HCT116 (cell line): ENCODE measurements around the gene XAB2. TPM values are rescaled to one million over a fixed set of nuclear protein-coding genes. Genes with fewer than 3 reads are reported as not detected.

ENCODE experiments used
- ATAC-seq: fragments of 200-7000 bp; cut with Tn5 transposase; 2 replicates; pipeline ENCODE4 v1.9.1; 2020; ENCODE audit warnings: mild to moderate bottlenecking, moderate library complexity
- BruUV-seq: library from RNA; stranded (reverse); fragments of 400-500 nt; replicated peaks from 2 replicates; lab custom pipeline; 2021; lab: Mats Ljungman, UMichigan
- CTCF ChIA-PET: fragments of 300-600 bp; sonication (Branson Sonifier 250); formaldehyde crosslinking; loops from one replicate; lab custom pipeline; 2021; ENCODE audit warnings: antibody characterized with exemption; lab: Charles Lee
- POLR2A ChIA-PET: fragments of 300-600, 350-600 bp; sonication (Branson Sonifier 250); formaldehyde crosslinking; loops from one replicate; lab custom pipeline; 2021; ENCODE audit warnings: antibody characterized with exemption; lab: Charles Lee
- RAD21 ChIA-PET, 2 experiments: fragments of 300-600 bp; sonication (Branson Sonifier 250); formaldehyde crosslinking; loops; one replicate each; lab custom pipeline; 2023; ENCODE audit warnings: low total read pairs in 2 of 2; ENCODE audit not compliant: uncharacterized antibody in 2 of 2, unreplicated experiment in 2 of 2, low non-redundant PET in 1 of 2; lab: Charles Lee
- DNase-seq: peaks from one replicate; pipeline ENCODE4 v3.0.0-alpha.2; 2010; ENCODE audit warnings: low read depth, low spot score
- H2AFZ ChIP-seq: fragments of 200-600 bp; shearing (Covaris generic), sonication (generic); 2 replicates; pipeline ENCODE4 v1.6.1; 2017; ENCODE audit warnings: low read depth, mixed run types, mixed read lengths, antibody characterized with exemption, low read length; ENCODE audit not compliant: poor library complexity, severe bottlenecking
- H3K27ac ChIP-seq: 2 replicates; pipeline ENCODE4 v1.5.1; 2012; ENCODE audit warnings: low read depth, low read length
- H3K27me3 ChIP-seq: fragments of 200-600 bp; sonication (generic); 2 replicates; pipeline ENCODE4 v1.6.1; 2016; ENCODE audit warnings: mixed run types, low read length, mixed read lengths; ENCODE audit not compliant: insufficient read depth
- H3K36me3 ChIP-seq, 2 experiments: fragments of 200-500 bp in 1 of 2; fragments of 200-600 bp in 1 of 2; sonication (Bioruptor generic) in 1 of 2; sonication (generic) in 1 of 2; 2 replicates each; pipeline versions ENCODE4 v1.5.1 to v1.6.1; 2014 to 2016; ENCODE audit warnings: low read length in 2 of 2, inconsistent platforms in 1 of 2, mixed read lengths in 1 of 2, mixed run types in 1 of 2; ENCODE audit not compliant: insufficient read depth in 2 of 2, control insufficient read depth in 1 of 2
- H3K4me1 ChIP-seq, 2 experiments: fragments of 200-600 bp in 1 of 2; sonication (generic) in 1 of 2; 2 replicates each; pipeline versions ENCODE4 v1.5.1 to v1.6.1; 2012 to 2017; ENCODE audit warnings: low read length in 2 of 2, inconsistent platforms in 1 of 2, mild to moderate bottlenecking in 1 of 2, mixed read lengths in 1 of 2, mixed run types in 1 of 2, moderate library complexity in 1 of 2; ENCODE audit not compliant: insufficient read depth in 2 of 2, control insufficient read depth in 1 of 2
- H3K4me2 ChIP-seq: fragments of 200-600 bp; sonication (generic); 2 replicates; pipeline ENCODE4 v1.6.1; 2017; ENCODE audit warnings: mixed run types, low read length, mixed read lengths
- H3K4me3 ChIP-seq, 2 experiments: fragments of 200-600 bp in 1 of 2; sonication (generic) in 1 of 2; replicated peaks in 1 of 2; 2 replicates each; pipeline ENCODE4 v1.5.1; 2011 to 2016; ENCODE audit warnings: low read length in 2 of 2, control low read depth in 1 of 2, low read depth in 1 of 2, mild to moderate bottlenecking in 1 of 2, mixed read lengths in 1 of 2, mixed run types in 1 of 2
- H3K79me2 ChIP-seq: fragments of 200-600 bp; sonication (generic); 2 replicates; pipeline ENCODE4 v1.6.1; 2017; ENCODE audit warnings: mild to moderate bottlenecking, mixed run types, low read length, moderate library complexity, mixed read lengths; ENCODE audit not compliant: insufficient read depth
- H3K9ac ChIP-seq: fragments of 200-600 bp; sonication (generic); 2 replicates; pipeline ENCODE4 v1.6.1; 2016; ENCODE audit warnings: low read length, mixed read lengths
- H3K9me2 ChIP-seq: fragments of 200-600 bp; sonication (generic), shearing (Covaris generic); 2 replicates; pipeline ENCODE4 v1.6.1; 2017; ENCODE audit warnings: mixed run types, mild to moderate bottlenecking, moderate library complexity; ENCODE audit not compliant: insufficient read depth
- H3K9me3 ChIP-seq, 2 experiments: fragments of 200-500 bp in 1 of 2; fragments of 200-600 bp in 1 of 2; sonication (Bioruptor generic) in 1 of 2; sonication (generic) in 1 of 2; 2 replicates each; pipeline ENCODE4 v1.6.1; 2014 to 2017; ENCODE audit warnings: low read length in 2 of 2, mixed read lengths in 2 of 2, inconsistent platforms in 1 of 2, low read depth in 1 of 2, mild to moderate bottlenecking in 1 of 2, mixed run types in 1 of 2, moderate library complexity in 1 of 2; ENCODE audit not compliant: control insufficient read depth in 1 of 2, insufficient read depth in 1 of 2
- H4K20me1 ChIP-seq: fragments of 200-600 bp; sonication (generic), shearing (Covaris generic); 2 replicates; pipeline ENCODE4 v1.6.1; 2017; ENCODE audit warnings: mixed run types, mild to moderate bottlenecking, moderate library complexity; ENCODE audit not compliant: insufficient read depth
- CEBPB ChIP-seq: IDR thresholded peaks from 2 replicates; pipeline ENCODE4 v1.6.1; 2012; ENCODE audit warnings: low read depth
- EGR1 ChIP-seq: IDR thresholded peaks from 2 replicates; pipeline ENCODE4 v1.6.1; 2012; ENCODE audit warnings: low read depth
- EZH2phosphoT487 ChIP-seq: fragments of 200-600 bp; IDR thresholded peaks from 2 replicates; pipeline ENCODE4 v1.6.1; 2018; ENCODE audit warnings: antibody characterized with exemption, borderline replicate concordance
- FOSL1 ChIP-seq: IDR thresholded peaks from 2 replicates; pipeline ENCODE4 v1.6.1; 2012; ENCODE audit warnings: low read depth
- JUND ChIP-seq: IDR thresholded peaks from 2 replicates; pipeline ENCODE4 v1.6.1; 2012
- ZNF274 ChIP-seq: fragments of 200-500 bp; sonication (Bioruptor generic); IDR thresholded peaks from 2 replicates; pipeline ENCODE4 v1.6.1; 2014; ENCODE audit warnings: mild to moderate bottlenecking, low read depth, low read length, inconsistent platforms
- intact Hi-C: fragments of 100-400 bp; cut with micrococcal nuclease; formaldehyde crosslinking; loops from 2 replicates; pipeline ENCODE4 v1.10.0; 2022
- total RNA-seq: library from RNA; stranded (reverse); gene quantifications from one replicate; pipeline ENCODE4 v1.2.1, GENCODE V29; 2021; ENCODE audit not compliant: unreplicated experiment
- TF ChIP-seq, protein P1 (sequence below): IDR thresholded peaks from 2 replicates; pipeline ENCODE4 v1.6.1; 2011; ENCODE audit warnings: mild to moderate bottlenecking, low read length, moderate library complexity; ENCODE audit not compliant: insufficient replicate concordance; ENCODE audit errors: extremely low read depth

XAB2 gene
- total RNA-seq, 1 experiment from 2014 or later = 103 TPM

DNA sequence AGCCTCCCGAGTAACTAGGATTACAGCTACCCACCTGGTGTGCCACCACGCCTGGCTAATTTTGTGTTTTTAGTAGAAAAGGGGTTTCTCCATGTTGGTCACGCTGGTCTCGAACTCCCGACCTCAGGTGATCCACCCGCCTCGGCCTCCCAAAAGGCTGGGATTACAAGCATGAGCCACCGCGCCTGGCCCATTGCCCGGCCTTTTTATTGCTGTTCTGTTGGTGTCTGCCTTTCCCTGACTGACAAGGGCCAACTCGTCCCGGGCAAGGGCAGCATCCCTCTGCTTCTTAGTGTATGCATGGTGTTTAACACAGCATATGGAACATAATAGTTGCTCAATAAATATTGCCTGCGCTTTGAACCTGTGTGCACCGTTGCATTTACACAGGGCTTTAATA lies 33.3 kb upstream of the XAB2 start:
- Histone ChIP-seq H3K4me3 (no peak overlapping the region), H3K9me3 (no peaks in the 10 kb centered on the region), H3K36me3 (no peaks in the 10 kb centered on the region), H4K20me1 (no peaks in the 10 kb centered on the region), H3K79me2 (no peaks in the 10 kb centered on the region), H2AFZ (no peak overlapping the region), H3K9ac (no peak overlapping the region), H3K27me3 (no peaks in the 10 kb centered on the region), H3K27ac (no peak overlapping the region), H3K4me2 (no peak overlapping the region), H3K9me2 (no peaks in the 10 kb centered on the region), H3K4me1 (no peaks in the 10 kb centered on the region)
- no TSS peak for BruUV-seq
- ChIA-PET POLR2A (no interaction called here), RAD21 (no interaction called here), CTCF (no interaction called here)
- intact Hi-C loops = no loop called here
- no peak for DNase-seq
- no peak for ATAC-seq
- TF ChIP-seq EZH2phosphoT487 (no peak), CEBPB (no peak), EGR1 (no peak), JUND (no peak), FOSL1 (no peak), ZNF274 (no peak)
- TF ChIP-seq, protein P1, sequence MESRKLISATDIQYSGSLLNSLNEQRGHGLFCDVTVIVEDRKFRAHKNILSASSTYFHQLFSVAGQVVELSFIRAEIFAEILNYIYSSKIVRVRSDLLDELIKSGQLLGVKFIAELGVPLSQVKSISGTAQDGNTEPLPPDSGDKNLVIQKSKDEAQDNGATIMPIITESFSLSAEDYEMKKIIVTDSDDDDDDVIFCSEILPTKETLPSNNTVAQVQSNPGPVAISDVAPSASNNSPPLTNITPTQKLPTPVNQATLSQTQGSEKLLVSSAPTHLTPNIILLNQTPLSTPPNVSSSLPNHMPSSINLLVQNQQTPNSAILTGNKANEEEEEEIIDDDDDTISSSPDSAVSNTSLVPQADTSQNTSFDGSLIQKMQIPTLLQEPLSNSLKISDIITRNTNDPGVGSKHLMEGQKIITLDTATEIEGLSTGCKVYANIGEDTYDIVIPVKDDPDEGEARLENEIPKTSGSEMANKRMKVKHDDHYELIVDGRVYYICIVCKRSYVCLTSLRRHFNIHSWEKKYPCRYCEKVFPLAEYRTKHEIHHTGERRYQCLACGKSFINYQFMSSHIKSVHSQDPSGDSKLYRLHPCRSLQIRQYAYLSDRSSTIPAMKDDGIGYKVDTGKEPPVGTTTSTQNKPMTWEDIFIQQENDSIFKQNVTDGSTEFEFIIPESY = no peak
